Superior temporal gyrus (tissue), 1 donor: Measurements from ENCODE around the gene TOP2B.
A peak's percentile ranks its signal among the peaks of the same experiment; 100 is the strongest.

Experiments used
- DNase-seq: peaks from one replicate; pipeline ENCODE4 v3.0.0-alpha.2; 2016; ENCODE audit errors: extremely low spot score

TOP2B gene

GRCh38 chr3:25673738-25674298, 9.1 kb upstream of the TOP2B start:
- DNase-seq: no peak

GRCh38 chr3:25665315-25666280, 891 bp upstream of the TOP2B start:
- DNase-seq: peak; percentile 80

GRCh38 chr3:25663869-25664811, 567 bp downstream of the TOP2B start:
- peak; percentile 67 for DNase-seq

GRCh38 chr3:25663347-25663868, 1.3 kb downstream of the TOP2B start:
- peak; percentile 65 for DNase-seq

GRCh38 chr3:25662736-25663320, 1.9 kb downstream of the TOP2B start:
- DNase-seq: peak; percentile 56

- DNase-seq: no peak
These were observed 2.8 kb downstream of the TOP2B start for GRCh38 chr3:25661694-25662437.

- no peak for DNase-seq
These were observed 5.9 kb downstream of the TOP2B start for GRCh38 chr3:25658836-25659235.

- no peak for DNase-seq
These were observed 7.4 kb downstream of the TOP2B start for GRCh38 chr3:25657293-25657692.

GRCh38 chr3:25655659-25656058, 9.0 kb downstream of the TOP2B start:
- DNase-seq: no peak

- no peak for DNase-seq
These were observed 10.1 kb downstream of the TOP2B start for GRCh38 chr3:25654576-25654975.

GRCh38 chr3:25653322-25653721, 11.4 kb downstream of the TOP2B start:
- DNase-seq: no peak

- no peak for DNase-seq
These were observed 11.8 kb downstream of the TOP2B start for GRCh38 chr3:25652921-25653320.

GRCh38 chr3:25648925-25649830, 15.5 kb downstream of the TOP2B start:
- DNase-seq: no peak

GRCh38 chr3:25648107-25648535, 16.6 kb downstream of the TOP2B start:
- peak; percentile 92 for DNase-seq

GRCh38 chr3:25635038-25635437, 29.7 kb downstream of the TOP2B start:
- no peak for DNase-seq

- DNase-seq: no peak
These were observed 30.8 kb downstream of the TOP2B start for GRCh38 chr3:25633919-25634318.

- DNase-seq: no peak
These were observed 32.7 kb downstream of the TOP2B start for GRCh38 chr3:25631989-25632388.

- DNase-seq: no peak
These were observed 43.6 kb downstream of the TOP2B start for GRCh38 chr3:25621087-25621486.

GRCh38 chr3:25620493-25620892, 44.2 kb downstream of the TOP2B start:
- DNase-seq: no peak

- DNase-seq: no peak
These were observed 45.3 kb downstream of the TOP2B start for GRCh38 chr3:25619382-25619781.
